SK-N-SH treated with all-trans-retinoic acid at 6 μM for 48 hours (cell line): ENCODE results near the gene PRKD2.

Experiments
- ATAC-seq: fragments of 200-7000 bp; cut with Tn5 transposase; 3 replicates; pipeline ENCODE4 v1.9.1; 2020; ENCODE audit warnings: mild to moderate bottlenecking, moderate library complexity
- ARNTL ChIP-seq: fragments of 450-650 bp; formaldehyde crosslinking; IDR thresholded peaks from 2 replicates; pipeline ENCODE4 v1.5.0; 2020; ENCODE audit warnings: low read depth, mild to moderate bottlenecking, moderate library complexity, borderline replicate concordance
- BACH2 ChIP-seq: fragments of 250-450 bp; sonication (Bioruptor Pico); IDR thresholded peaks from 2 replicates; pipeline ENCODE4 v1.9.0; 2021; ENCODE audit warnings: mild to moderate bottlenecking, borderline replicate concordance
- CREB5 ChIP-seq: fragments of 250-450 bp; sonication (Bioruptor Pico); IDR thresholded peaks from 2 replicates; pipeline ENCODE4 v1.5.1; 2020; ENCODE audit warnings: low read depth, mild to moderate bottlenecking, moderate library complexity
- CSDC2 ChIP-seq: fragments of 250-450 bp; sonication (Bioruptor Pico); IDR thresholded peaks from 2 replicates; pipeline ENCODE4 v1.5.0; 2020; ENCODE audit warnings: mild to moderate bottlenecking, moderate library complexity
- CSRNP3 ChIP-seq: fragments of 250-450 bp; sonication (Bioruptor Pico); IDR thresholded peaks from 2 replicates; pipeline ENCODE4 v1.5.1; 2021; ENCODE audit warnings: mild to moderate bottlenecking, moderate library complexity
- ESRRG ChIP-seq: fragments of 250-450 bp; sonication (Bioruptor Pico); IDR thresholded peaks from 2 replicates; pipeline ENCODE4 v1.6.1; 2021; ENCODE audit warnings: mild to moderate bottlenecking
- GLIS3 ChIP-seq: fragments of 250-450 bp; sonication (Bioruptor Pico); IDR thresholded peaks from 2 replicates; pipeline ENCODE4 v1.5.0; 2020; ENCODE audit warnings: mild to moderate bottlenecking, moderate library complexity
- ISL1 ChIP-seq: fragments of 250-450 bp; sonication (Bioruptor Pico); IDR thresholded peaks from 2 replicates; pipeline ENCODE4 v2.1.2; 2022; ENCODE audit warnings: mild to moderate bottlenecking, moderate library complexity
- OSR1 ChIP-seq: fragments of 250-450 bp; sonication (Bioruptor Pico); IDR thresholded peaks from 2 replicates; pipeline ENCODE4 v1.8.0; 2022; ENCODE audit warnings: moderate library complexity, mild to moderate bottlenecking, inconsistent platforms
- PATZ1 ChIP-seq: fragments of 250-450 bp; sonication (Bioruptor Pico); IDR thresholded peaks from 2 replicates; pipeline ENCODE4 v1.8.0; 2020; ENCODE audit warnings: mild to moderate bottlenecking, moderate library complexity, borderline replicate concordance
- POU6F1 ChIP-seq: fragments of 250-450 bp; sonication (Bioruptor Pico); IDR thresholded peaks from 2 replicates; pipeline ENCODE4 v1.8.0; 2021; ENCODE audit warnings: low read depth, mild to moderate bottlenecking, moderate library complexity, borderline replicate concordance
- PPARA ChIP-seq: fragments of 250-450 bp; sonication (Bioruptor Pico); IDR thresholded peaks from 2 replicates; pipeline ENCODE4 v1.5.0; 2020; ENCODE audit warnings: mild to moderate bottlenecking, borderline replicate concordance
- RARB ChIP-seq: fragments of 250-450 bp; sonication (Bioruptor Pico); IDR thresholded peaks from 2 replicates; pipeline ENCODE4 v1.8.0; 2021; ENCODE audit warnings: mild to moderate bottlenecking, moderate library complexity
- SNAI2 ChIP-seq: fragments of 250-450 bp; sonication (Bioruptor Pico); IDR thresholded peaks from 2 replicates; pipeline ENCODE4 v1.5.0; 2020; ENCODE audit warnings: mild to moderate bottlenecking, moderate library complexity
- TCF4 ChIP-seq: fragments of 250-450 bp; sonication (Bioruptor Pico); IDR thresholded peaks from 2 replicates; pipeline ENCODE4 v1.8.0; 2021; ENCODE audit warnings: mild to moderate bottlenecking, moderate library complexity, borderline replicate concordance
- TOX ChIP-seq: fragments of 250-450 bp; sonication (Bioruptor Pico); IDR thresholded peaks from 2 replicates; pipeline ENCODE4 v1.8.0; 2021; ENCODE audit warnings: mild to moderate bottlenecking, moderate library complexity, borderline replicate concordance
- TSHZ2 ChIP-seq: fragments of 250-450 bp; sonication (Bioruptor Pico); IDR thresholded peaks from 2 replicates; pipeline ENCODE4 v1.5.0; 2020; ENCODE audit warnings: mild to moderate bottlenecking, moderate library complexity
- ZC3H10 ChIP-seq: fragments of 250-450 bp; sonication (Bioruptor Pico); IDR thresholded peaks from 2 replicates; pipeline ENCODE4 v1.5.1; 2021; ENCODE audit warnings: mild to moderate bottlenecking, moderate library complexity
- ZFP30 ChIP-seq: fragments of 450-650 bp; formaldehyde crosslinking; IDR thresholded peaks from 2 replicates; pipeline ENCODE4 v1.5.0; 2022; ENCODE audit warnings: mild to moderate bottlenecking, moderate library complexity
- ZNF565 ChIP-seq: fragments of 450-650 bp; formaldehyde crosslinking; conservative IDR thresholded peaks from 2 replicates; pipeline ENCODE4 v1.5.0; 2020; ENCODE audit warnings: low read depth, mild to moderate bottlenecking, moderate library complexity
- ZNF70 ChIP-seq: fragments of 450-650 bp; formaldehyde crosslinking; IDR thresholded peaks from 2 replicates; pipeline ENCODE4 v1.5.0; 2020; ENCODE audit warnings: mild to moderate bottlenecking, moderate library complexity
- ZNF8 ChIP-seq: fragments of 450-650 bp; formaldehyde crosslinking; IDR thresholded peaks from 2 replicates; pipeline ENCODE4 v1.5.0; 2020; ENCODE audit warnings: mild to moderate bottlenecking, moderate library complexity

The PRKD2 gene

GRCh38 chr19:46665072-46665471 is 51.8 kb downstream of the PRKD2 start:
- ATAC-seq: no peak
- TF ChIP-seq POU6F1 (CRISPR knock-in tag) (no peak), RARB (no peak), TOX (CRISPR knock-in tag) (no peak), OSR1 (CRISPR knock-in tag) (no peak), TSHZ2 (no peak), ZNF8 (CRISPR knock-in tag) (no peak), ESRRG (CRISPR knock-in tag) (no peak), CSDC2 (CRISPR knock-in tag) (no peak), ISL1 (CRISPR knock-in tag) (no peak), PATZ1 (no peak), ARNTL (no peak), TCF4 (CRISPR knock-in tag) (no peak), BACH2 (no peak), SNAI2 (CRISPR knock-in tag) (no peak), ZNF70 (CRISPR knock-in tag) (no peak), GLIS3 (CRISPR knock-in tag) (no peak)

- peak; percentile 81 for ATAC-seq
Measured at GRCh38 chr19:46661735-46662592, 55.0 kb downstream of the PRKD2 start.

More at GRCh38 chr19:46661735-46662592, 55.0 kb downstream of the PRKD2 start:
- TF ChIP-seq CSRNP3 (no peak), CSDC2 (CRISPR knock-in tag) (no peak), ZC3H10 (CRISPR knock-in tag) (no peak), ARNTL (no peak), POU6F1 (CRISPR knock-in tag) (no peak), ZNF565 (CRISPR knock-in tag) (no peak), RARB (no peak), SNAI2 (CRISPR knock-in tag) (no peak), ISL1 (CRISPR knock-in tag) (no peak), ZNF8 (CRISPR knock-in tag) (no peak), ZFP30 (CRISPR knock-in tag) (no peak), TCF4 (CRISPR knock-in tag) (no peak), OSR1 (CRISPR knock-in tag) (no peak), CREB5 (no peak), BACH2 (no peak), PPARA (CRISPR knock-in tag) (no peak), ZNF70 (CRISPR knock-in tag) (no peak)
- TF ChIP-seq, all 23 proteins: peak for 0
